HG03045 (cell line): Measurements from ENCODE around the gene PLPPR2.
"Not testable (repeated sequence)": the region's sequence is repeated elsewhere in the genome, so short reads cannot be mapped to it uniquely, and the experiment has no call there.

ENCODE experiments used
- ATAC-seq: cut with Tn5 transposase; IDR thresholded peaks from one replicate; pipeline ENCODE4 v1.9.1; 2021; ENCODE audit warnings: mild to moderate bottlenecking, moderate library complexity; ENCODE audit not compliant: unreplicated experiment

Gene PLPPR2

GRCh38 chr19:11390933-11391680 lies 35.9 kb downstream of the PLPPR2 start:
- no peak for ATAC-seq

DNA sequence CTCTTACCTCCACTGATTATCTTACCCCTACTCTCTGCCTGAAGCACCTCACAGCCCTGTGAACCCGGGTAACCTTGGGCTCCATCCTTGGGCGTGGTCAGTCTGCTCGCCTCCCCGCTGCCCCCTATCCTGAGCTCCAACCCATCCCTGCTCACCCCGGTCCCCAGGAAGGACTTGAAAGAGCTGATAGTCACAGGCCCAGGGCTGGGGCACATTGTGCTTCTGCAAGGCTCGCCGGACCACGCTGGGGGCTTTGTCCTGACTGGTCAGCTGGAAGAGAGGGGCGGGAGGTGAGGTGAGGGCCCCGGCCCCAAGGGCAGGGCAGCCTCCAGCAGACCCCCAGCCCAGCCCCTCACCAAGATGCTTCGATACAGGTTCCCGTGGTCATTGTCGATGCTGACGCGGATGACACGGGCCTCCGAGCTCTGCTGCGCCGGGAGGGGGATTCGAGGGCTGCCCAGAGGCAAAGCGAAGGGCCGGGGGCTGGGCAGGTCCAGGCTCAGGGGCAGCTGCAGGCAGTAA lies 41.9 kb downstream of the PLPPR2 start:
- ATAC-seq = no peak

DNA sequence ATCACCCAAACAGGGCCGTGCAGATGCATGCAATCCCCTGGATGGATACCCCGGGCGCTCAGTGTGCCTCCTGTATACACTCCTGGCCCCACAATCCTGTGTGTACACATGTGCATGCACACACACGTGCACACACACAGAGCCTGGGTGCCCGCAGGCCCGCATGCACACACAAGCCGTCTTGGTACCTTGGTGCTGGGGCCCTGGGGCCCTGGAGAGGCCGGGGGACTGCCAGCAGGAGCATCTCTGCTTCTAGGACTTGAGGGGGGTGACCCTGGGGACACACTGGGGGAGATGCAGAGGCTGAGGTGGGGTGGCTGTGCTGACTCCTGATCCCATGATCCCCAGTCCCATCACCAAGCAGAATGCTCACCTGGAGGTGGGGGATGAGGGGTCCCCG lies 44.4 kb downstream of the PLPPR2 start:
- no peak for ATAC-seq

DNA sequence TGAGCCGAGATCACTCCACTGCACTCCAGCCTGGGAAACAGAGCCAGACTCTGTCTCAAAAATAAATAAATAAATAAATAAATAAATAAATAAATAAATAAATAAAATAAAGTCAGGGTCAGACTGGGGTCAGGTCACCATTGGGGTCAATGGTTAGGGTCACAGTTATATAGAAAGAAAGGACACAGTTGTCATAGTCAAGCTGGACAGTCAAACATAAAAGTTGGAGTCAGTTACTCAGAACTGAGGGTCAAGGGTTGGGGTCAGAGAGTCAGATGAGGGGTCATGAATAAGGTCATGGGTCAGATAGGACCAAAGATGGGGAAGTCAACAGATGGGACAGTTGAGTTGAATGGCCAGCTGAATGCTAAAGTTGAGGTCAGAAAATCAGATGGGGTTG lies 45.6 kb downstream of the PLPPR2 start:
- no peak for ATAC-seq

- ATAC-seq = no peak
Observed at GRCh38 chr19:11401808-11402543, 46.7 kb downstream of the PLPPR2 start.

DNA sequence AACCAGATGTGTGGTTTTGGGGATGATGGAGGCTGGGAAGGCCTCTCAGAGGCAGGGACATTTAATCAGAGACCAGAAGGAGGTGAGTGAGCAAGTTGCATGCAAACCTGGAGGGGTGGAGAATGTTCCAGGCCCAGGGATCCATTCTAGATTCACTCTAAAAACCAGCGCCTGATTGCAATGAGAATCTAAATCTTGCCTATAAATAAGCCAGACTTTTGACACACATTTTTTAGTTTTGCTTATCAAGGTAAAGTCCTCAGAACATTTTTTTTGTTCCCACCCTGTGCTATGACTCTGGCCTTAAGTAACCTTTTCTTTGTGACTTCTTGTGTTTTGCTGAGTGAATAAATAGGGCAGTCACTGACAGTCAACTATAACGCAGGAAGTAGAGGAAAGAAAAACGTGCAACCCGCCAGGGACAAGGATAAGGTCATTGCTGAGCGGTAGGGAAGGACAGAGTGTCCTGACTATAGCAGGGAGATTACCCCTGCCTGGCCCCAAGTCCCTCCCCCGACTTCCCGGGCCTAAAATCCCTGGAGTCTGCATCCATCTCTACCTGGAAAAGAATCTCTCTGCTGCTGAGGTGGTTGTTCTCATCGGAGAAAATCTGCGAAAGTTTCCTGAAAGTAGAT lies 49.5 kb downstream of the PLPPR2 start:
- no peak for ATAC-seq

DNA sequence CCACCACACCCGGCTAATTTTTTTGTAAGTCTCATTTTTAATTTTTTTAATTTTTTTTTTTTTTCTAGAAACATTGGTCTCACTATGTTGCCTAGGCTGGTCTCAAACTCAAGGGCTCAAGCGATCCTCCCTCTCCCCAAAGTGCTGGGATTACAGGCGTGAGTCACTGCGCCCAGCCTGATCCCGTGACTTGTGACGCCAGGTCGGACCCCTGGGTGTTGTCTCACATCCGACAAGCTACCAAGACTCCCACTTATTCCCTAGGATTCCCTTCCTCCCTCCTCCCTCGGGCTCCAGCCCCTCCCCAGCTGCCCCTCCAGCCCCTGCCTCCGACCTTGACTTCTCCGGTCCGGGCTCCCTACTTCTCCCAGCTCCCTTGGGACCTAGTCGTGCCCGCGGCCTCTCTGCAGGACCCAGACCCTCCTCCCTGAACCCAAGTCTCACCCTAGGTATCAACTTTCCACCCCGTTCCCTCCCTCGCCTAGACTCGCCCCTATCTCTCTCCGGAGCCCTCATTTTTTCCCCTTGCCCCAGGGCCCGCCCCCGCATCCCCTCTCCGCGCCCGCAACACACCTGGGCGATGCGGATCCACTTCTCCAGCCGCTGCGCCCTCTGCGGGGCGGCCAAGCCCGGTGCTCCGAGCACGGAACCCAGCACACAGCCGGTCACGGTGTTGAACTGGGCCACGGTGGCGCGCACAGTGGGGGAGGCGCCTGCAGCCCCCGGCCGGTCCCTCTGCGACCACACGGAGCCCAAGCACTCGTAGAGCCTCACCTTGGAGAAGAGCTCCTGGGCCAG lies 50.8 kb downstream of the PLPPR2 start:
- no peak for ATAC-seq

DNA sequence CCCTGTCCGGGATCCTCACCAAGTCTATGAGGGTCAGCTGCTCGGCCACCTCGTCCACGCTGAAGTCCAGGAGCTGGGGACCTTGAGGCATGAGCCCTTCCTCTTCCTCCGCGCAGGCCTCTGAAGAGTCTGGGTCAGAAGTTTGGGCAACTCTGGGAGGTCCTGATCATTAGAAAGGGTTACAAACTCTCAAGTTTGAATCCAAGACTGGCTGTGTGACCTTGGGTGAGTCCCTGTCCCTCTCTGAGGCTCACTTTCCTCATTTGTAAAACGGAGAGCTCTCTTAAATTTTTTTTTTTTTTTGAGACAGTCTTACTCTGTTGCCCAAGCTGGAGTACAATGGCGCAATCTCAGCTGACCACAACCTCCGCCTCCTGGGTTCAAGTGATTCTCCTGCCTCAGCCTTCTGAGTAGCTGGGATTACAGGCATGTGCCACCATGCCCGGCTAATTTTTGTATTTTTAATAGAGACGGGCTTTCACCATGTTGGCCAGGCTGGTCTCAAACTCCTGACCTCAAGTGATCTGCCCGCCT lies 51.5 kb downstream of the PLPPR2 start:
- ATAC-seq = not testable (repeated sequence)

- no peak for ATAC-seq
Observed at GRCh38 chr19:11408591-11408990, 53.4 kb downstream of the PLPPR2 start.

GRCh38 chr19:11410682-11411081 lies 55.5 kb downstream of the PLPPR2 start:
- no peak for ATAC-seq

GRCh38 chr19:11414544-11414943 lies 59.3 kb downstream of the PLPPR2 start:
- ATAC-seq = no peak
